GM20000 (cell line): ENCODE measurements around the gene DDX56.

ENCODE experiments used
- DNase-seq: peaks from one replicate; pipeline ENCODE4 v3.0.0; 2012; ENCODE audit warnings: low spot score
- CTCF ChIP-seq: IDR thresholded peaks from 2 replicates; pipeline ENCODE4 v1.5.1; 2012; ENCODE audit warnings: mild to moderate bottlenecking, control low read depth; ENCODE audit errors: extremely low read depth, missing control alignments

The DDX56 gene

GRCh38 chr7:44573464-44574286 is at the start of gene DDX56:
Gene DDX56, minus strand, starts transcription at chr7:44573908. Its CDS starts 13 bp downstream, at chr7:44573895.
- peak; percentile 92 for DNase-seq
- no peak for TF ChIP-seq CTCF

- DNase-seq, result no peak
Measured at GRCh38 chr7:44622342-44623151, 48.8 kb upstream of the DDX56 start.

GRCh38 chr7:44621750-44622103 is 48.0 kb upstream of the DDX56 start:
- no peak for DNase-seq
- TF ChIP-seq CTCF, result no peak

More at GRCh38 chr7:44622342-44623151, 48.8 kb upstream of the DDX56 start:
- no peak for TF ChIP-seq CTCF

- no peak for DNase-seq
- no peak for TF ChIP-seq CTCF
Measured at GRCh38 chr7:44621034-44621749, 47.5 kb upstream of the DDX56 start.

GRCh38 chr7:44618753-44619152 is 45.0 kb upstream of the DDX56 start:
- TF ChIP-seq CTCF, result no peak

GRCh38 chr7:44618045-44618444 is 44.3 kb upstream of the DDX56 start:
- TF ChIP-seq CTCF, result no peak
- no peak for DNase-seq

More at GRCh38 chr7:44618753-44619152, 45.0 kb upstream of the DDX56 start:
- no peak for DNase-seq
